Measurements from ENCODE around the gene TRABD2B.

The TRABD2B gene

DNA sequence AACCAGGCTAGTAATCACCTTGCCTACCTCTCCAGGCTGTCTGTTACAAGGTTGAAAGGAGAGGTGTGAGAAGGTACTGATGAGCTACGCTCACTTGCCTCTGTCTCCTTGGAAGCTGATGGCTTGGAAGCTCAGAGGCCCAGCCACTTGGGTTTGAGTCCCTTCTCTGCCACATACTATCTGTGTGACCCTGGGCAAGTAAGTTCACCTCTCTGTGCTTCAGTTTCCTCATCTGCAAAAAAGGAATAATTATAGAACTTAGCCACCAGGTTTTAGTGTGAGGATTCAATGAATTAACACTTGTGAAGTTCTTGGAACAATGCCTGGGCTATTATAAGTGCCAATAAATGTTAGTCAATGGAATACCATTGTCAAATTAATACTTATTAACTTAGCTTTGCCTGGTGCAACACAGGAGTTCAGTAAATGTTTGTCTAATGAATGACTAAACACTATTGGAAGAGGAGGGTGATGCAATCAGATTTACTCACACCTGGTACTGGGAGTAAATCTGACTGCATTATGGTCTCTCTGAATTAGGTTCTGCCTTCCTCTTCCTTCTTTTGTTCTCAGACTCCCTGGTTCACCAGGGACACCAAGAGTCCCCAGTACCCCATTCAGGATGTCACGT, 55.5 kb downstream of the TRABD2B start:
- no peak for TF ChIP-seq CTCF (conservative IDR thresholded peaks at IDR 0.05)
- H3K27ac ChIP-seq: no peak overlapping the region

DNA sequence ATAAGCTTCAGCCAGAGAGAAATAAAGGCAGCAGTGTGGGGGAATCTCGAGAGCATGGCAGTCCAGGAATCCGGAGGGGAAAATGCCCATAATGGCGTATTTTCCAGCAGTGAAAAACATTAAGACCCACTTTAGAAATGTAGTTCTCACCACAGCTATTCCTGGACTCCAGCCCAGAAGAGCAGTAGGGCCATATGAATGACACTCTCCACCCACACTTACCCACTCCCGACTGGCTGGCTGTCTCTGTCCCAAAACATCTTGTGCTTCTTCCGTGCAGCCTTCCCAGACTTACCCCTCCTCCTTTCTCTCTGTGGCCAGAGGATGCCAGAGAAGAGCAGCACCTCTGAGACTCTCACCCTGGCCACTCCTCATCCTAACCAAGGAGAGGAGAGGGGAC, 56.4 kb downstream of the TRABD2B start:
- H3K27ac ChIP-seq: no peak overlapping the region
- TF ChIP-seq CTCF (conservative IDR thresholded peaks at IDR 0.05): no peak

DNA sequence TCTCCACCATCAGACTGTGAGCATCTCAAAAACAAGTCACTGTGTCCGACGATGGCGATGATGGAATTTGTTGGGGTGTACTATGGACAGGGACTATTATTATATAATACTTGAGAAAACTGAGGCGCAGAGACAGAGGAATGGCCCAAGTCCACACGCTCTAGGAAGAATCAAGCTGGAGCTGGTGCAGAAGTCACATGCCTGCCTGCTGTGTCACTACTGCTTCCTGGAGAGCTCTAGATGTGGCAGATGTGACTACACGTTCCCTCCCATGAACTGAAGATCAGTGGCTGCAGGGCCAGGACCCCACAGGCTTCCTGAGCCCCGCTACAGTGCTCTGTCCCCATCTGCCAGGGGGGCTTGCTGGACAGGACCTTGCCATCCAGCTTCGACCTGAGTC, 56.9 kb downstream of the TRABD2B start:
- TF ChIP-seq CTCF (conservative IDR thresholded peaks at IDR 0.05): no peak
- H3K27ac ChIP-seq: no peak overlapping the region

DNA sequence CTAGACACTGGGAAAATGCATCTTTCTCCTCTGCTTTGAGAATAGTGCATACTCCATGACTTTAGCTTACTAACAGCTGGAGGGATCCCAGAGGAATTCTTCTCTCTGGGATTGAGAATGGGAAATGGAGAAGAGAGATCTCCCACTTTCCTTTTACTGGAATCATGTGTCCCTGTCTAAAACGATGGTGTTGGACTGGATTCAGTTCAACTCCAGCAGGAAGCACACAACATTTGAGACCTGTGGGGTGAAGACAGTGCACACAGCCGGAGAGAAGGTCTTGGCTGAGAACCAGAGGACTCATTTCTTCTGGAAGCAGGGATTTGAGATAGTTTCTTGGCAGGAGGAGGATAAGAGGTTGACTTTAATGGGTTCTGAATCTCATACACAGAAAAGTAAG, 58.7 kb downstream of the TRABD2B start:
- no peak for TF ChIP-seq CTCF (conservative IDR thresholded peaks at IDR 0.05)

GRCh38 chr1:47937586-47938254, 59.5 kb downstream of the TRABD2B start:
- no peak overlapping the region for H3K27ac ChIP-seq
- TF ChIP-seq CTCF (conservative IDR thresholded peaks at IDR 0.05): no peak

More for the DNA sequence above, 58.7 kb downstream of the TRABD2B start:
- no peak overlapping the region for H3K27ac ChIP-seq

- H3K27ac ChIP-seq: no peak overlapping the region
- TF ChIP-seq CTCF (conservative IDR thresholded peaks at IDR 0.05): no peak
Measured at GRCh38 chr1:47936916-47937551, 60.2 kb downstream of the TRABD2B start.

DNA sequence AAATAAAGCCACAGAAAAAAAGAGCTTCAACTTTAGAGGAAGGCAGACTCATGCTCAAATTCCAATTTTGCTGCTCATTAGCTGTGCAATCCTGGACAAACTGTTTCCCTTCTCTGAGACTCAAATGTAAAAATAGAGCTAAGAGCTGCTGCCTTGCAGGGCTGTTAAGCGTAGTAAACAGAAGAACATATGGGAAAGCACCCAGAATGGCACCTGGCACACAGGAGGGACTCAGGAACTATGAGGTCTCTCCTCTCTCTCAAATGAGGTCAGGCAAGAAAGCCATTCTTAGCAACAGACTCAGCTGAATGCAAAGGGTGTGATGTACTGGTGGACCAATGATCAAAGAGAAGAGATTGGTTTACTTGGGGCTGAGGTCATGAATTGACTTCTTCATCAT, 61.3 kb downstream of the TRABD2B start:
- no peak overlapping the region for H3K27ac ChIP-seq
- no peak for TF ChIP-seq CTCF (conservative IDR thresholded peaks at IDR 0.05)

Measured in VCaP (cell line).